ENCODE measurements around the gene EGLN1. TPM values are rescaled to one million over a fixed set of nuclear protein-coding genes. Genes with fewer than 3 reads are reported as not detected.

The EGLN1 gene
- total RNA-seq, 1 experiment from 2014 or later, result 27.1 TPM

DNA sequence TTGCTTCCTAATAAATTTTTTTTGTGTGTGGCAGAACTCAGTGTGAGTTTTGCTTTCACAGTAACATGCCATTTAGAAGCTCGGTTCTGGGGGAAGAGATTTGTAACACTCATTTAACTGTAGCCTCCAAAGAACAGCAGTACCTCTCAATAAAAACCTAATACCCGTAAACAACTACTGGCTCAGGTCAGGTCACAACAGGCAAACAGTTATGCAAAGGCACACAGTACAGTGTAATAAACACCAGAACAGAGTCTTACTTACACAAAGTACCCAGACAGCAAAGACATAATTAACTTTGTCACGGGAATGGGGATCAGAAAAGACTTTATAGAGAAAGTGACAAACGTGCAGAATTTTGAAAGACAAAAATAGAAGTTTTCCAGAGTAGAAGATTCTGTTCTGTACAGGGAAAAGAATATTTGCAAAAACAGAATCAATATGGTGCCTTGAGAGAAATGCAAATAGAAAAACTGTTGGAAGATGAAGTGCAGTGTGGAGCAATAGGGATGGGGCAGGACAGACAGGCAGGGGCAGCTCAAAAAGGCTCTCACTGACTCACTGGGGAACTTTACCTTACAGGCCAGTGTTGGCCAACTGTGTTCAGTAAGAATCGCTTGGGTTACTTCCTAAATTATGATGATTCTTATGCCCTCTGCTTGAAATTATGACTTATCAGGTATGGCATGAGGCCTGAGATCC is 38.8 kb downstream of the EGLN1 start:
- ChIA-PET CTCF (no interaction called here), RAD21 (ENCODE audit: low non-redundant PET in 1 of 2, low total read pairs in 2 of 2, uncharacterized antibody in 2 of 2, unreplicated experiment in 2 of 2) (no interaction called here), POLR2A (no interaction called here)
- H3K9me3 ChIP-seq (ENCODE audit: control insufficient read depth in 1 of 2, insufficient read depth in 1 of 2, low read depth in 1 of 2, low read length in 2 of 2), result no peaks in the 10 kb centered on the region
- BruUV-seq (replicated peaks), result no TSS peak
- H3K4me2 ChIP-seq (ENCODE audit: low read length), result no peak overlapping the region
- intact Hi-C loops (cut with micrococcal nuclease), result no loop called here
- H3K9me2 ChIP-seq (ENCODE audit: insufficient read depth), result no peaks in the 10 kb centered on the region
- peaks cover 98% of the 10 kb centered on the region for H3K79me2 ChIP-seq (ENCODE audit: insufficient read depth, low read length)
- peaks cover 38% of the 10 kb centered on the region for H4K20me1 ChIP-seq (ENCODE audit: insufficient read depth)
- H3K27ac ChIP-seq (ENCODE audit: low read depth, low read length), result no peak overlapping the region
- DNase-seq (ENCODE audit: low read depth, low spot score), result no peak
- no peak for TF ChIP-seq EZH2phosphoT487 (IDR thresholded peaks at IDR 0.05; ENCODE audit: borderline replicate concordance)
- TF ChIP-seq EGR1 (IDR thresholded peaks at IDR 0.05; ENCODE audit: low read depth), result no peak
- TF ChIP-seq RAD21 (IDR thresholded peaks at IDR 0.05; ENCODE audit: low read depth), result no peak
- TF ChIP-seq ZNF274 (IDR thresholded peaks at IDR 0.05; ENCODE audit: low read depth, low read length), result no peak
- no peak for TF ChIP-seq CBX3 (IDR thresholded peaks at IDR 0.05; ENCODE audit: low read depth)
- no peak for TF ChIP-seq ELF1 (IDR thresholded peaks at IDR 0.05; ENCODE audit: borderline replicate concordance, low read depth)
- TF ChIP-seq YY1 (IDR thresholded peaks at IDR 0.05; ENCODE audit: extremely low read depth, insufficient replicate concordance, low read depth, low read length), result no peak
- TF ChIP-seq CEBPB (IDR thresholded peaks at IDR 0.05; ENCODE audit: low read depth), result no peak
- TF ChIP-seq EZH2 (IDR thresholded peaks at IDR 0.05), result no peak
- TF ChIP-seq FOSL1 (IDR thresholded peaks at IDR 0.05; ENCODE audit: low read depth), result no peak
- TF ChIP-seq, protein P1, sequence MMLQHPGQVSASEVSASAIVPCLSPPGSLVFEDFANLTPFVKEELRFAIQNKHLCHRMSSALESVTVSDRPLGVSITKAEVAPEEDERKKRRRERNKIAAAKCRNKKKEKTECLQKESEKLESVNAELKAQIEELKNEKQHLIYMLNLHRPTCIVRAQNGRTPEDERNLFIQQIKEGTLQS (IDR thresholded peaks at IDR 0.05), result no peak
- no peak overlapping the region for H3K9ac ChIP-seq (ENCODE audit: low read length)
- H3K4me1 ChIP-seq (ENCODE audit: control insufficient read depth in 1 of 2, insufficient read depth in 2 of 2, low read length in 2 of 2), result peaks cover 13 to 24% of the 10 kb centered on the region in 2 experiments; a peak in 3 of 4 replicates
- H2AFZ ChIP-seq (ENCODE audit: low read depth, low read length, poor library complexity, severe bottlenecking), result no peak overlapping the region
- H3K27me3 ChIP-seq (ENCODE audit: insufficient read depth, low read length), result no peaks in the 10 kb centered on the region
- no peak for ATAC-seq
- H3K4me3 ChIP-seq (replicated peaks in 1 of 2; ENCODE audit: low read depth in 1 of 2, low read length in 2 of 2), result no peak overlapping the region
- no peaks in the 10 kb centered on the region for H3K36me3 ChIP-seq (ENCODE audit: control insufficient read depth in 1 of 2, insufficient read depth in 2 of 2, low read length in 2 of 2)

DNA sequence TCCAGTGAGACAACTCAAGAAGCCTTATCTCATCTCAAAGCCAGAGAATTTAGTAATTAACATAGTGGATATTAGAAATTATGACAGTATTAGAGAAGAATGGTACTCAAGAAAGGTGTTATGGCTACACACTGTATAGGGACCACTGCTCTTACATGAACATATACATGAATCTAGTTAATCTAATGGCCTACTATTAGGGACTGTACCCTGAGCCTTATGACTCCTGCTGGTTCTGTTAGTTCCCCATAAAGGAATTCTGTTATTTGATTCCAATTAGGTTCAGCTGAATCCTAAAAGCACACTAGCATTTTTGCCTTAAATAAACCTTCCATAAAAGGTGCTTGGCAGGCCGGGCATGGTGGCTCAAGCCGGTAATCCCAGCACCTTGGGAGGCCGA is 39.7 kb downstream of the EGLN1 start:
- ChIA-PET RAD21 (ENCODE audit: low non-redundant PET in 1 of 2, low total read pairs in 2 of 2, uncharacterized antibody in 2 of 2, unreplicated experiment in 2 of 2) (no interaction called here), POLR2A (no interaction called here), CTCF (no interaction called here)
- ATAC-seq, result no peak
- Histone ChIP-seq H3K9me2 (ENCODE audit: insufficient read depth) (no peaks in the 10 kb centered on the region), H3K4me2 (ENCODE audit: low read length) (no peak overlapping the region), H3K9ac (ENCODE audit: low read length) (no peak overlapping the region), H3K4me1 (ENCODE audit: control insufficient read depth in 1 of 2, insufficient read depth in 2 of 2, low read length in 2 of 2) (peaks cover 6 to 15% of the 10 kb centered on the region in 2 experiments; a peak in 2 of 4 replicates), H3K27ac (ENCODE audit: low read depth, low read length) (no peak overlapping the region), H3K27me3 (ENCODE audit: insufficient read depth, low read length) (no peaks in the 10 kb centered on the region), H3K79me2 (ENCODE audit: insufficient read depth, low read length) (peaks cover 98% of the 10 kb centered on the region), H4K20me1 (ENCODE audit: insufficient read depth) (peaks cover 36% of the 10 kb centered on the region), H2AFZ (ENCODE audit: low read depth, low read length, poor library complexity, severe bottlenecking) (no peak overlapping the region), H3K9me3 (ENCODE audit: control insufficient read depth in 1 of 2, insufficient read depth in 1 of 2, low read depth in 1 of 2, low read length in 2 of 2) (no peaks in the 10 kb centered on the region), H3K36me3 (ENCODE audit: control insufficient read depth in 1 of 2, insufficient read depth in 2 of 2, low read length in 2 of 2) (no peaks in the 10 kb centered on the region), H3K4me3 (replicated peaks in 1 of 2; ENCODE audit: low read depth in 1 of 2, low read length in 2 of 2) (no peak overlapping the region)
- BruUV-seq (replicated peaks), result no TSS peak
- intact Hi-C loops (cut with micrococcal nuclease), result no loop called here
- no peak for DNase-seq (ENCODE audit: low read depth, low spot score)
- TF ChIP-seq EZH2 (IDR thresholded peaks at IDR 0.05) (no peak), TCF7L2 (IDR thresholded peaks at IDR 0.05; ENCODE audit: borderline replicate concordance, extremely low read depth, insufficient read depth, insufficient read length) (no peak), ZFX (IDR thresholded peaks at IDR 0.05) (no peak), SIN3A (IDR thresholded peaks at IDR 0.05; ENCODE audit: low read depth) (no peak), JUND (IDR thresholded peaks at IDR 0.05) (no peak), EGR1 (IDR thresholded peaks at IDR 0.05; ENCODE audit: low read depth) (no peak), EZH2phosphoT487 (IDR thresholded peaks at IDR 0.05; ENCODE audit: borderline replicate concordance) (no peak)
- TF ChIP-seq, protein P2, sequence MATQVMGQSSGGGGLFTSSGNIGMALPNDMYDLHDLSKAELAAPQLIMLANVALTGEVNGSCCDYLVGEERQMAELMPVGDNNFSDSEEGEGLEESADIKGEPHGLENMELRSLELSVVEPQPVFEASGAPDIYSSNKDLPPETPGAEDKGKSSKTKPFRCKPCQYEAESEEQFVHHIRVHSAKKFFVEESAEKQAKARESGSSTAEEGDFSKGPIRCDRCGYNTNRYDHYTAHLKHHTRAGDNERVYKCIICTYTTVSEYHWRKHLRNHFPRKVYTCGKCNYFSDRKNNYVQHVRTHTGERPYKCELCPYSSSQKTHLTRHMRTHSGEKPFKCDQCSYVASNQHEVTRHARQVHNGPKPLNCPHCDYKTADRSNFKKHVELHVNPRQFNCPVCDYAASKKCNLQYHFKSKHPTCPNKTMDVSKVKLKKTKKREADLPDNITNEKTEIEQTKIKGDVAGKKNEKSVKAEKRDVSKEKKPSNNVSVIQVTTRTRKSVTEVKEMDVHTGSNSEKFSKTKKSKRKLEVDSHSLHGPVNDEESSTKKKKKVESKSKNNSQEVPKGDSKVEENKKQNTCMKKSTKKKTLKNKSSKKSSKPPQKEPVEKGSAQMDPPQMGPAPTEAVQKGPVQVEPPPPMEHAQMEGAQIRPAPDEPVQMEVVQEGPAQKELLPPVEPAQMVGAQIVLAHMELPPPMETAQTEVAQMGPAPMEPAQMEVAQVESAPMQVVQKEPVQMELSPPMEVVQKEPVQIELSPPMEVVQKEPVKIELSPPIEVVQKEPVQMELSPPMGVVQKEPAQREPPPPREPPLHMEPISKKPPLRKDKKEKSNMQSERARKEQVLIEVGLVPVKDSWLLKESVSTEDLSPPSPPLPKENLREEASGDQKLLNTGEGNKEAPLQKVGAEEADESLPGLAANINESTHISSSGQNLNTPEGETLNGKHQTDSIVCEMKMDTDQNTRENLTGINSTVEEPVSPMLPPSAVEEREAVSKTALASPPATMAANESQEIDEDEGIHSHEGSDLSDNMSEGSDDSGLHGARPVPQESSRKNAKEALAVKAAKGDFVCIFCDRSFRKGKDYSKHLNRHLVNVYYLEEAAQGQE (IDR thresholded peaks at IDR 0.05; ENCODE audit: low read depth), result no peak
- TF ChIP-seq, protein P3, sequence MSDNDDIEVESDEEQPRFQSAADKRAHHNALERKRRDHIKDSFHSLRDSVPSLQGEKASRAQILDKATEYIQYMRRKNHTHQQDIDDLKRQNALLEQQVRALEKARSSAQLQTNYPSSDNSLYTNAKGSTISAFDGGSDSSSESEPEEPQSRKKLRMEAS (IDR thresholded peaks at IDR 0.05), result no peak
- TF ChIP-seq, protein P1 (IDR thresholded peaks at IDR 0.05), result no peak

Measured in HCT116 (cell line).